Parathyroid adenoma (tissue), 2 donors: Measurements from ENCODE around the gene SIRPB2.

Source experiments
- H2AFZ ChIP-seq: fragments of 300-600 bp; sonication (generic); one replicate; pipeline ENCODE4 v1.7.0; 2017; ENCODE audit warnings: antibody characterized with exemption, mild to moderate bottlenecking
- H3K27ac ChIP-seq: fragments of 300-600 bp; sonication (generic); one replicate; pipeline ENCODE4 v1.7.0; 2017
- H3K27me3 ChIP-seq: fragments of 300-600 bp; sonication (generic); one replicate; pipeline ENCODE4 v1.7.0; 2017; ENCODE audit warnings: low read length; ENCODE audit not compliant: control insufficient read depth, insufficient read depth
- H3K36me3 ChIP-seq: fragments of 300-600 bp; sonication (generic); one replicate; pipeline ENCODE4 v1.7.0; 2017; ENCODE audit warnings: low read length; ENCODE audit not compliant: control insufficient read depth, insufficient read depth
- H3K4me1 ChIP-seq: fragments of 300-600 bp; sonication (generic); one replicate; pipeline ENCODE4 v1.7.0; 2017; ENCODE audit warnings: control low read depth
- H3K4me2 ChIP-seq: fragments of 300-600 bp; sonication (generic); one replicate; pipeline ENCODE4 v1.7.0; 2017; ENCODE audit warnings: low read length
- H3K4me3 ChIP-seq: fragments of 300-600 bp; sonication (generic); one replicate; pipeline ENCODE4 v1.7.0; 2017; ENCODE audit warnings: low read depth, low read length
- H3K79me2 ChIP-seq: fragments of 300-600 bp; sonication (generic); one replicate; pipeline ENCODE4 v1.7.0; 2017; ENCODE audit warnings: control low read depth
- H3K9ac ChIP-seq: fragments of 300-600 bp; sonication (generic); one replicate; pipeline ENCODE4 v1.7.0; 2017; ENCODE audit warnings: mild to moderate bottlenecking
- H3K9me3 ChIP-seq: fragments of 300-600 bp; sonication (generic); one replicate; pipeline ENCODE4 v1.7.0; 2017; ENCODE audit warnings: low read length; ENCODE audit not compliant: control insufficient read depth
- CTCF ChIP-seq: fragments of 300-600 bp; sonication (generic); IDR thresholded peaks from one replicate; pipeline ENCODE4 v1.7.0; 2017; ENCODE audit warnings: antibody characterized with exemption, mild to moderate bottlenecking
- donor health status: primary hyperparathyroidism.

The SIRPB2 gene

GRCh38 chr20:1517010-1517409, 25.8 kb upstream of the SIRPB2 start:
- H3K79me2 ChIP-seq = no peaks in the 10 kb centered on the region
- H3K9ac ChIP-seq = no peak overlapping the region
- TF ChIP-seq CTCF = no peak
- H3K4me2 ChIP-seq = no peak overlapping the region
- no peaks in the 10 kb centered on the region for H3K9me3 ChIP-seq
- H3K4me1 ChIP-seq = no peaks in the 10 kb centered on the region
- no peaks in the 10 kb centered on the region for H3K27me3 ChIP-seq
- no peaks in the 10 kb centered on the region for H3K36me3 ChIP-seq
- H2AFZ ChIP-seq = no peak overlapping the region
- H3K4me3 ChIP-seq = no peak overlapping the region
- H3K27ac ChIP-seq = no peak overlapping the region

GRCh38 chr20:1513801-1514200, 22.6 kb upstream of the SIRPB2 start:
- no peak for TF ChIP-seq CTCF
- H3K4me2 ChIP-seq = no peak overlapping the region
- no peak overlapping the region for H3K4me3 ChIP-seq
- H3K79me2 ChIP-seq = no peaks in the 10 kb centered on the region
- H3K9ac ChIP-seq = no peak overlapping the region
- no peaks in the 10 kb centered on the region for H3K4me1 ChIP-seq
- no peak overlapping the region for H2AFZ ChIP-seq
- H3K36me3 ChIP-seq = no peaks in the 10 kb centered on the region
- H3K27ac ChIP-seq = no peak overlapping the region
- no peaks in the 10 kb centered on the region for H3K9me3 ChIP-seq
- H3K27me3 ChIP-seq = no peaks in the 10 kb centered on the region

- H3K9ac ChIP-seq = no peak overlapping the region
- no peak overlapping the region for H2AFZ ChIP-seq
- no peak for TF ChIP-seq CTCF
- no peak overlapping the region for H3K4me3 ChIP-seq
- H3K36me3 ChIP-seq = no peaks in the 10 kb centered on the region
- no peaks in the 10 kb centered on the region for H3K9me3 ChIP-seq
- H3K4me1 ChIP-seq = no peaks in the 10 kb centered on the region
- no peaks in the 10 kb centered on the region for H3K79me2 ChIP-seq
- H3K27ac ChIP-seq = no peak overlapping the region
- H3K27me3 ChIP-seq = no peaks in the 10 kb centered on the region
- no peak overlapping the region for H3K4me2 ChIP-seq
Observed at GRCh38 chr20:1509237-1509636, 18.0 kb upstream of the SIRPB2 start.

- Histone ChIP-seq H3K27me3 (no peaks in the 10 kb centered on the region), H3K4me3 (no peak overlapping the region), H3K9me3 (no peaks in the 10 kb centered on the region), H3K27ac (no peak overlapping the region), H2AFZ (no peak overlapping the region), H3K36me3 (no peaks in the 10 kb centered on the region), H3K79me2 (no peaks in the 10 kb centered on the region), H3K9ac (no peak overlapping the region), H3K4me1 (no peaks in the 10 kb centered on the region), H3K4me2 (no peak overlapping the region)
- no peak for TF ChIP-seq CTCF
Observed at GRCh38 chr20:1508574-1508973, 17.4 kb upstream of the SIRPB2 start.

GRCh38 chr20:1507276-1507675, 16.1 kb upstream of the SIRPB2 start:
- H3K9me3 ChIP-seq = no peaks in the 10 kb centered on the region
- H3K27me3 ChIP-seq = no peaks in the 10 kb centered on the region
- H3K4me3 ChIP-seq = no peak overlapping the region
- no peaks in the 10 kb centered on the region for H3K79me2 ChIP-seq
- no peak for TF ChIP-seq CTCF
- no peaks in the 10 kb centered on the region for H3K4me1 ChIP-seq
- no peak overlapping the region for H3K4me2 ChIP-seq
- no peak overlapping the region for H3K9ac ChIP-seq
- H2AFZ ChIP-seq = no peak overlapping the region
- H3K27ac ChIP-seq = no peak overlapping the region
- H3K36me3 ChIP-seq = no peaks in the 10 kb centered on the region
